ENCODE data around the gene POU2F3. TPM values are rescaled to one million over a fixed set of nuclear protein-coding genes. Genes with fewer than 3 reads are reported as not detected.

POU2F3 gene
- 0.43 and 0.68 TPM in 2 replicates for total RNA-seq

GRCh38 chr11:120239713-120240640, at the start of gene POU2F3:
Gene POU2F3 (plus strand): TSS chr11:120240140. CDS start chr11:120240344, 204 bp downstream.

GRCh38 chr11:120210626-120211521, 29.1 kb upstream of the POU2F3 start, which contains the start of gene OAF:
Gene OAF (plus strand): TSS chr11:120211032. CDS start chr11:120211280, 248 bp downstream.

GRCh38 chr11:120324932-120325810, 85.2 kb downstream of the POU2F3 start, which contains the start of gene TLCD5:
Gene TLCD5 (plus strand): TSS chr11:120325299. CDS start chr11:120327442, 2,143 bp downstream.

GRCh38 chr11:120335908-120336640, 96.1 kb downstream of the POU2F3 start, which contains the start of gene ARHGEF12:
Gene ARHGEF12 (plus strand): TSS chr11:120336413. CDS start chr11:120337244, 831 bp downstream.

Other genes with a start within 250 kb of the POU2F3 start
- gene TRIM29, start 102.0 kb upstream of the POU2F3 start, total RNA-seq, result 232 and 1,029 TPM in 2 replicates
- 8.9 and 21.0 TPM in 2 replicates for gene OAF, start 29.1 kb upstream of the POU2F3 start, total RNA-seq
- gene TLCD5, start 85.2 kb downstream of the POU2F3 start, total RNA-seq, result 1.4 and 2.2 TPM in 2 replicates
- 97.4 and 151 TPM in 2 replicates for gene ARHGEF12, start 96.3 kb downstream of the POU2F3 start, total RNA-seq